ENCODE measurements around the gene COL4A3.

The COL4A3 gene

DNA sequence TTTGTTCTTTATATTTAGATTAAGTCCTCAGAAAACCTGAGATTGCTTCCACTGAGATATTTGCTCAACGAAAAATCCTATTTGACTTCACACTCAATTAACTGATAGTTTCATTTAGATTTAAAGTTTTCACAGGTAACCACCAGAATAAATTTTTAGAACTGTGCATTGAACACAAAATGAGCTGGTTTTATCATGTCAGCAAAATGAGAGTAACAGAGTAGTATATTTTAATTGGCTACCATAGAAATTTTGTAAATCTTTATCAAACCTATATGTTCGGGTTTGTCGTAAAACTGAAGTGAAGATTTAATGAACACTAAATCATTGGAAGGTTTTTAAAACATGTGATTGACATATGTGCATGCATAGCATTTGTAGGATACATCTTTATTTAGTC lies 127.9 kb downstream of the COL4A3 start:
- Histone ChIP-seq H3K9ac (ENCODE audit: low read length) (no peak overlapping the region), H3K27me3 (ENCODE audit: control insufficient read depth, insufficient read depth, low read length) (no peaks in the 10 kb centered on the region), H3K9me3 (ENCODE audit: control insufficient read depth, insufficient read depth, low read depth, low read length) (no peaks in the 10 kb centered on the region), H3K36me3 (ENCODE audit: control insufficient read depth, insufficient read depth, low read length) (no peaks in the 10 kb centered on the region), H3K4me3 (ENCODE audit: low read depth, low read length) (no peak overlapping the region), H3K27ac (ENCODE audit: low read depth, low read length) (no peak overlapping the region), H3K4me1 (ENCODE audit: control insufficient read depth, insufficient read depth, low read length) (no peaks in the 10 kb centered on the region)

DNA sequence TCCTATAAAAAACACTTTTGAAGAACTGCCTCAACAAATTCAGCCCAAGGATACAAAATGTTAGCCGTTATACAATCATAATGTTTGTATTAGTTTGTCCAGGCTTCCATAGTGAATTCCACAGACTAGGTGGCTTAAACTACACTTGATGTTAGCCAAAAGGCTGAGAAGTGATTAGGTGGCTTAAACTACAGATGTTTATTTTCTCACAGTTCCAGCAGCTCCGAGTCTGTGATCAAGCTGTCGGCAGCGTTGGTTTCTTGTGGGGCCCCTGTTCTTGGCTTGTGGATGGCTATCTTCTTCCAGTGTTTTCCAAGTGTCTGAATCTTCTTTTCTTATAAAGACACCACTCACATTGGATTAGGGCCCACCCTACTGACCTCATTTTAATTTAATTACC lies 129.1 kb downstream of the COL4A3 start:
- H3K4me3 ChIP-seq (ENCODE audit: low read depth, low read length) = no peak overlapping the region
- no peaks in the 10 kb centered on the region for H3K4me1 ChIP-seq (ENCODE audit: control insufficient read depth, insufficient read depth, low read length)
- no peak overlapping the region for H3K9ac ChIP-seq (ENCODE audit: low read length)
- no peaks in the 10 kb centered on the region for H3K27me3 ChIP-seq (ENCODE audit: control insufficient read depth, insufficient read depth, low read length)
- no peaks in the 10 kb centered on the region for H3K36me3 ChIP-seq (ENCODE audit: control insufficient read depth, insufficient read depth, low read length)
- H3K27ac ChIP-seq (ENCODE audit: low read depth, low read length) = no peak overlapping the region
- no peaks in the 10 kb centered on the region for H3K9me3 ChIP-seq (ENCODE audit: control insufficient read depth, insufficient read depth, low read depth, low read length)

DNA sequence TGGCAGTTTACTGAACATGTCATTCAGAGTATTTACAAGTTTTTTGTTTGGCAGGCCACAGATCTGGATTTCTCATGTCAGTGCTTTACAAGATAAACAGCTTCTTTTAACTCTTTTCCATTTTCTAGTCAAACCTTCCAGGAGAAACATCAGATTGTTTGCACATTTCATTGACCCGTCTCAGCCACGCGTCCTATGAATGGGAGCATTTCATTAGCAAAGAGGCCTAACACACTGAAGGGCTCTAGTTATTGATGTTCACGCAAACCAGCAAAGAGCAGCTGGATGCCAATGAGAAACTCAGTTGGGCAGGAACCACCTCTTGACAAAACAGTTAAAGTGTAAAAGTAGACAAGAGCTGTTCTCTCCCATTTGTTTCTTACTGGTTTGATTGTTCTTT lies 131.4 kb downstream of the COL4A3 start:
- Histone ChIP-seq H3K9me3 (ENCODE audit: control insufficient read depth, insufficient read depth, low read depth, low read length) (no peaks in the 10 kb centered on the region), H3K9ac (ENCODE audit: low read length) (no peak overlapping the region), H3K4me1 (ENCODE audit: control insufficient read depth, insufficient read depth, low read length) (no peaks in the 10 kb centered on the region), H3K27me3 (ENCODE audit: control insufficient read depth, insufficient read depth, low read length) (no peaks in the 10 kb centered on the region), H3K36me3 (ENCODE audit: control insufficient read depth, insufficient read depth, low read length) (no peaks in the 10 kb centered on the region), H3K4me3 (ENCODE audit: low read depth, low read length) (no peak overlapping the region), H3K27ac (ENCODE audit: low read depth, low read length) (no peak overlapping the region)

DNA sequence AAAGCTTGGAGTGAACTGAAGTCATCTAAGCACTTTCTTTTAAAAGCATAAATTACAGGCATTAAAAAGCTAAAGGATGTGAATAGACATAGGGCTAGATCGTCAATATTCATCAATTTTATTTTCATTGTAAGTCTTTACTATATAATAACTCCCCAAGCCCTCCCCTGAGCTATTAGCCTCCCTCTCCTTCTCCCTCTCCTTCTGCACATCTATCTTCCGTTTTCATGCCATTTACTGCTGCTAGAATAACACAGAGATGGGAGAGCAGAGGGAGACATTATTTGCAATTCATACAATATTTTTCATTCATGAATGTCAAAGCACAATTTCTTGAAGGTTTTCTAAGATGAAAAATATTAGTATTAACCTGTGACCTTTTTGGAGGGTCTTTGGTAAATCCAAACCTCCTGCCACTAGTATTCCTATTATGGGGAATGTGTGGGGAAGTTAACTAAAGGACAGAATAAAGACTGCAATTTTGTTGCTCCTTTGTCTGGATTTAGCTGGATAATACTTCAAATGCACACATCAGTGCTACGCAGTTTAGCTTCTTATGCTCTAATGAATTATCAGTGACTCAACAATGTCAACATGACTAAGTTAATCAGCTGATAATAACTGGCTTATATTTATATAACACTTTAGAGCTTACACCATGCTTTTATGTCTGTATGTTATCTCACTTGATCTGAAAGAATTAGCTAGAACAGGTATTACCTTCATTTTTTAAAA lies 132.4 kb downstream of the COL4A3 start:
- Histone ChIP-seq H3K27ac (ENCODE audit: low read depth, low read length) (no peak overlapping the region), H3K9ac (ENCODE audit: low read length) (no peak overlapping the region), H3K36me3 (ENCODE audit: control insufficient read depth, insufficient read depth, low read length) (no peaks in the 10 kb centered on the region), H3K9me3 (ENCODE audit: control insufficient read depth, insufficient read depth, low read depth, low read length) (no peaks in the 10 kb centered on the region), H3K4me1 (ENCODE audit: control insufficient read depth, insufficient read depth, low read length) (no peaks in the 10 kb centered on the region), H3K4me3 (ENCODE audit: low read depth, low read length) (no peak overlapping the region), H3K27me3 (ENCODE audit: control insufficient read depth, insufficient read depth, low read length) (no peaks in the 10 kb centered on the region)

DNA sequence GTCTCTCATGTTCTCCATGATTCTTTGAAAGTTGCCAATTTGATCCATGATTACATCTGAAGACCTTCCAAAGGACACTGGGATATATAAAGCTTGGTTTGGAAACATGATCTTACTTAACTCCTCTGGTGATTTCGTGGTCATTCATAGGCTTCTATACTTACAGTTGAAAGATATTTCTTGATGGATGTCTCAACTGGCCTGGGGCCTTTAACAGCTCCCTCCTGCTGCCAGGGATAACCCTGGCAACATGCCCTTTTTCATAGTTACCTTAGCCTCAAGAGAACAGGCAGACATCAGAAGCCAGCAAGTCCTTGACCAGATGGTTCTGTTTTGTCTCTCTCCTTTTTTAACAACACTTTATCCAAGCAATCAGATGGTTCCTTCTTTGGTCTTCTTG lies 137.1 kb downstream of the COL4A3 start:
- Histone ChIP-seq H3K4me1 (ENCODE audit: control insufficient read depth, insufficient read depth, low read length) (no peaks in the 10 kb centered on the region), H3K27me3 (ENCODE audit: control insufficient read depth, insufficient read depth, low read length) (no peaks in the 10 kb centered on the region), H3K27ac (ENCODE audit: low read depth, low read length) (no peak overlapping the region), H3K9me3 (ENCODE audit: control insufficient read depth, insufficient read depth, low read depth, low read length) (no peaks in the 10 kb centered on the region), H3K36me3 (ENCODE audit: control insufficient read depth, insufficient read depth, low read length) (no peaks in the 10 kb centered on the region), H3K9ac (ENCODE audit: low read length) (no peak overlapping the region), H3K4me3 (ENCODE audit: low read depth, low read length) (no peak overlapping the region)

DNA sequence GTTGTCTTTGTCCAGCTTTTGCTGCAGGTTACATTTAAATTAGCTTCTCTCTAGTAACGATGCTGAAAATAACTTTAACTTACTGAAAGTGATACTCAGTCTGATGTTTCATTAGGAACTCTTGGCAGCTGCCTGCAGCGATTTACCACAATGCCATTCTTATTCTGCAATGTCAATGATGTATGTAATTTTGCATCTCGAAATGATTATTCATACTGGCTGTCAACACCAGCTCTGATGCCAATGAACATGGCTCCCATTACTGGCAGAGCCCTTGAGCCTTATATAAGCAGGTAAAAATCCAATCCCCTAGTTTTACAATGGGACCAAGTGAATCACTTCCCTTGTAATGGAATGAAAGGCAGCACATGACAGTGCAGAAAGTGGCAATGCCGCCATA lies 144.4 kb downstream of the COL4A3 start:
- Histone ChIP-seq H3K4me3 (ENCODE audit: low read depth, low read length) (no peak overlapping the region), H3K9ac (ENCODE audit: low read length) (no peak overlapping the region), H3K36me3 (ENCODE audit: control insufficient read depth, insufficient read depth, low read length) (no peaks in the 10 kb centered on the region), H3K27me3 (ENCODE audit: control insufficient read depth, insufficient read depth, low read length) (no peaks in the 10 kb centered on the region), H3K4me1 (ENCODE audit: control insufficient read depth, insufficient read depth, low read length) (no peaks in the 10 kb centered on the region), H3K27ac (ENCODE audit: low read depth, low read length) (no peak overlapping the region), H3K9me3 (ENCODE audit: control insufficient read depth, insufficient read depth, low read depth, low read length) (no peaks in the 10 kb centered on the region)

DNA sequence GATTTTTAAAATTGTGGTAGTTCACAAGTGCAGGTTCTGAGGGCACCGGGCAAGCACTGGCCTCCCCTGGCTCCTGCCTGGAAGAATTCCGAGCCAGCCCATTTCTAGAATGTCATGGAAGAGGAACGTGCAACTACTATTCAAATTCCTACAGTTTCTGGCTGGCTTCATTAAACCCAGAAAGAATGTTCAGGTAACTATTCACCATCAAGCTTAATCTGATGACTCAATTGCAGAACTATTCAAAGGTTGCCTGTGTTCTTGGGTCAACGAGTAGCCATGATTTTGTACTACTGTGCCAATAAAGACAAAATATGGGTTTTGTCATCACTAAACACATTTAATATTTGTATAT lies 146.3 kb downstream of the COL4A3 start:
- Histone ChIP-seq H3K4me3 (ENCODE audit: low read depth, low read length) (no peak overlapping the region), H3K36me3 (ENCODE audit: control insufficient read depth, insufficient read depth, low read length) (no peaks in the 10 kb centered on the region), H3K9ac (ENCODE audit: low read length) (no peak overlapping the region), H3K27me3 (ENCODE audit: control insufficient read depth, insufficient read depth, low read length) (no peaks in the 10 kb centered on the region), H3K9me3 (ENCODE audit: control insufficient read depth, insufficient read depth, low read depth, low read length) (no peaks in the 10 kb centered on the region), H3K27ac (ENCODE audit: low read depth, low read length) (no peak overlapping the region), H3K4me1 (ENCODE audit: control insufficient read depth, insufficient read depth, low read length) (no peaks in the 10 kb centered on the region)

DNA sequence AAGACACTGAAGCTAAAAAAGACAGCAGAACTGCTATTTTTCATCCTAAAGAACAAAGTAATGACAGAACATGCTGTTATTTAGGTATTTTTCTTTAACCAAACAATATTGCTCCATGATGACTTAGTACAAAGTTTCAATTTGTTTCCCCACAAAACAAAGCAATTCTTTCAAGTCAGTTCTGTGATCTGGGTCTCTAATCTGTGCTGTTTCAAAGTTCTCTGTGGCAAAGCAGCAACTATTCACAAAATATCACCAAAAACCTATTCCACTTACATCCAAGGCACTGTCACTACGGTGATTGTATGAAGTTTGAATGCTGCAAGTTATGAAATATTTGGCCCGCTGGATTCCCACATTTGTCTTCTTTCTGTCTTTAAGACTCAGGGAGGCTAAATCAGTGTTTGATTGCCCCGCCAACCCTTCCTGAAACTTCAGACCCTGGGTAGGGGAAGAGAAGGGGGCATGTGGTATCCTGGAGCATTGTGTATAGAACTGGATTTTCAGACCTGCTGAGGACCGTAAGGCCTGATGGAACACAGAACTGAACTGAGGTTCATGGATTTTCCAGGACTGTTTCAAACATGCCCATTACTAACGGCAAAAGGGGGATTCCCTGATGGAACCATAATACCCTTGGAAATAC lies 147.6 kb downstream of the COL4A3 start:
- Histone ChIP-seq H3K27ac (ENCODE audit: low read depth, low read length) (no peak overlapping the region), H3K4me1 (ENCODE audit: control insufficient read depth, insufficient read depth, low read length) (no peaks in the 10 kb centered on the region), H3K4me3 (ENCODE audit: low read depth, low read length) (no peak overlapping the region), H3K27me3 (ENCODE audit: control insufficient read depth, insufficient read depth, low read length) (no peaks in the 10 kb centered on the region), H3K9ac (ENCODE audit: low read length) (no peak overlapping the region), H3K9me3 (ENCODE audit: control insufficient read depth, insufficient read depth, low read depth, low read length) (no peaks in the 10 kb centered on the region), H3K36me3 (ENCODE audit: control insufficient read depth, insufficient read depth, low read length) (no peaks in the 10 kb centered on the region)

DNA sequence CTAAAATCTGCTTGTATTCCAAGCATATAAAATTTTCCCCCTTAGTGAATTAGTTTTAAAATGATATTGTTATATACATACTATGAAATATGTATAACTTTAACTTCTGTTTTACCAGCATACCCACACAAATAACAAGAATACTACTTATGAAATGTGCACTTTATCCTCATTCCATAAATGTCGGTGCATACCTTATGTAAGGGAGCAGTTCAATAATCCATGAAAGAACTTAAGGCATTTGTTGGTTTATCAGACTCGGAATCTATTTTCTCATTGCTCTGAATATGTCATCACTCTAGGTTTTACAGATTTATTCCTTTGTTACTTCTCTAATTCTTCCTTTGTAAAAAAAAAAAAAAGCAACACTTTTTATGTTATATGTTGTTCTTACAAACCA lies 148.2 kb downstream of the COL4A3 start:
- Histone ChIP-seq H3K36me3 (ENCODE audit: control insufficient read depth, insufficient read depth, low read length) (no peaks in the 10 kb centered on the region), H3K9ac (ENCODE audit: low read length) (no peak overlapping the region), H3K27ac (ENCODE audit: low read depth, low read length) (no peak overlapping the region), H3K4me3 (ENCODE audit: low read depth, low read length) (no peak overlapping the region), H3K27me3 (ENCODE audit: control insufficient read depth, insufficient read depth, low read length) (no peaks in the 10 kb centered on the region), H3K9me3 (ENCODE audit: control insufficient read depth, insufficient read depth, low read depth, low read length) (peaks cover under 1% of the 10 kb centered on the region), H3K4me1 (ENCODE audit: control insufficient read depth, insufficient read depth, low read length) (no peaks in the 10 kb centered on the region)

DNA sequence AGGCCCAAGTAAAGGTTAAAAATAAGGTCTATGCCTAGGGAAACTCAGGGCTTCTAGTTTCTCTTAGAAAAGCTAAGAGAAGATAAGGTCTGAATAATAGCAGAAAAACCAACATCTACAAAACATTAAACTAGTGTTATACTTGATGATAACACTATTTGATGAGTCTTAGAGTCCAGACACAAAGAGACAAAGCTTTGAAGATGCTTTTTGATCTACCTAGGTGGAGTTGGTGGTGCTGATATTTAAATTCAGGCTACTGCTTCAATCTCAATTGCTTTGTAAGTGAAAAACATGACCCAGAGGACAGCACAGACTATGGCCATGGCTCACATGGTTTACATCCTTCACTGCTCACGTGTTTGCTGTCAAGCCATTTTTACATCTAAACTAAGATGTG lies 148.9 kb downstream of the COL4A3 start:
- Histone ChIP-seq H3K27ac (ENCODE audit: low read depth, low read length) (no peak overlapping the region), H3K36me3 (ENCODE audit: control insufficient read depth, insufficient read depth, low read length) (no peaks in the 10 kb centered on the region), H3K9ac (ENCODE audit: low read length) (no peak overlapping the region), H3K4me3 (ENCODE audit: low read depth, low read length) (no peak overlapping the region), H3K9me3 (ENCODE audit: control insufficient read depth, insufficient read depth, low read depth, low read length) (peaks cover 5% of the 10 kb centered on the region), H3K4me1 (ENCODE audit: control insufficient read depth, insufficient read depth, low read length) (no peaks in the 10 kb centered on the region), H3K27me3 (ENCODE audit: control insufficient read depth, insufficient read depth, low read length) (no peaks in the 10 kb centered on the region)

DNA sequence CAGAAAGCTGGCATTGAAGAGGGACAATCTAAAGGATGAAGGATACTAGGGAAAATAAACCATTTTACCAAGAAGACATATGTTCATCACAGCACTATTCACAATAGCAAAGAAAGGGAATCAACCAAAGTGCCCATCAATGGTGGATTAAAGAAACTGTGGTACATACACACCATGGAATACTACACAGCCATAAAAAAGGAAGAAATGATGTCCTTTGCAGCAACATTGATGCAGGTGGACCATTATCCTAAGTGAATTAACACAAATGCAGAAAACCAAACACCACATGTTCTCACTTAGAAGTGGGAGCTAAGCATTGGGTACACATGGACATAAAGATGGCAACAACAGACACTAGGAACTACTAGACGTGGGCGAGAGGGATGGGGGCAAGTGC lies 153.4 kb downstream of the COL4A3 start:
- Histone ChIP-seq H3K9ac (ENCODE audit: low read length) (no peak overlapping the region), H3K4me1 (ENCODE audit: control insufficient read depth, insufficient read depth, low read length) (no peaks in the 10 kb centered on the region), H3K36me3 (ENCODE audit: control insufficient read depth, insufficient read depth, low read length) (no peaks in the 10 kb centered on the region), H3K9me3 (ENCODE audit: control insufficient read depth, insufficient read depth, low read depth, low read length) (peaks cover 31% of the 10 kb centered on the region), H3K27me3 (ENCODE audit: control insufficient read depth, insufficient read depth, low read length) (no peaks in the 10 kb centered on the region), H3K4me3 (ENCODE audit: low read depth, low read length) (no peak overlapping the region), H3K27ac (ENCODE audit: low read depth, low read length) (no peak overlapping the region)
